Measurements from ENCODE around the gene GNAI2. TPM values are rescaled to one million over a fixed set of nuclear protein-coding genes. Genes with fewer than 3 reads are reported as not detected.

Gene GNAI2
- total RNA-seq, 1 experiment from 2014 or later: 100 TPM

GRCh38 chr3:50297896-50298725 is 62.1 kb downstream of the GNAI2 start:
- no peak for DNase-seq (ENCODE audit: low read depth)
- in situ Hi-C loops (cut with HindIII; ENCODE audit: low pct_unique_long_range_greater_than_20kb, low sequenced_read_pairs): no loop called here

GRCh38 chr3:50298836-50299637 is 63.0 kb downstream of the GNAI2 start, which contains the start of the genes HYAL3 and NAA80:
TSS of gene HYAL3 (minus strand) at chr3:50299405. CDS start at chr3:50295602, 3,803 bp downstream.
TSS of gene NAA80 (minus strand) at chr3:50299405. CDS start at chr3:50297463, 1,942 bp downstream.
- in situ Hi-C loops (cut with HindIII; ENCODE audit: low pct_unique_long_range_greater_than_20kb, low sequenced_read_pairs): no loop called here
- peak; percentile 94 for DNase-seq (ENCODE audit: low read depth)

- in situ Hi-C loops (cut with HindIII; ENCODE audit: low pct_unique_long_range_greater_than_20kb, low sequenced_read_pairs): no loop called here
- no peak for DNase-seq (ENCODE audit: low read depth)
These were observed 63.6 kb downstream of the GNAI2 start for GRCh38 chr3:50299638-50299928.

- DNase-seq (ENCODE audit: low read depth): no peak
These were observed 64.1 kb downstream of the GNAI2 start for GRCh38 chr3:50299929-50300680.

GRCh38 chr3:50300681-50301254 is 64.8 kb downstream of the GNAI2 start:
- in situ Hi-C loops (cut with HindIII; ENCODE audit: low pct_unique_long_range_greater_than_20kb, low sequenced_read_pairs): no loop called here

More at GRCh38 chr3:50299929-50300680, 64.1 kb downstream of the GNAI2 start:
- in situ Hi-C loops (cut with HindIII; ENCODE audit: low pct_unique_long_range_greater_than_20kb, low sequenced_read_pairs): no loop called here

GRCh38 chr3:50302095-50303012 is 66.3 kb downstream of the GNAI2 start:
- in situ Hi-C loops (cut with HindIII; ENCODE audit: low pct_unique_long_range_greater_than_20kb, low sequenced_read_pairs): no loop called here

More at GRCh38 chr3:50300681-50301254, 64.8 kb downstream of the GNAI2 start:
- no peak for DNase-seq (ENCODE audit: low read depth)

GRCh38 chr3:50303013-50303815 is 67.2 kb downstream of the GNAI2 start, which contains the start of gene HYAL1:
TSS of gene HYAL1 (minus strand) at chr3:50303574. CDS start at chr3:50302956, 618 bp downstream.
- in situ Hi-C loops (cut with HindIII; ENCODE audit: low pct_unique_long_range_greater_than_20kb, low sequenced_read_pairs): no loop called here
- no peak for DNase-seq (ENCODE audit: low read depth)

More at GRCh38 chr3:50302095-50303012, 66.3 kb downstream of the GNAI2 start:
- DNase-seq (ENCODE audit: low read depth): no peak

GRCh38 chr3:50304601-50305000 is 68.6 kb downstream of the GNAI2 start:
- in situ Hi-C loops (cut with HindIII; ENCODE audit: low pct_unique_long_range_greater_than_20kb, low sequenced_read_pairs): no loop called here

More at GRCh38 chr3:50304601-50305000, 68.6 kb downstream of the GNAI2 start:
- DNase-seq (ENCODE audit: low read depth): no peak

Other genes with a start within 250 kb of the GNAI2 start
- 42.3 and 44.1 TPM in 2 replicates for gene RBM5, start 147.3 kb upstream of the GNAI2 start, total RNA-seq (2014; rRNA removed; shearing (Covaris generic); ENCODE audit: low replicate concordance)
- gene SEMA3F, start 80.9 kb upstream of the GNAI2 start, total RNA-seq (2014; rRNA removed; shearing (Covaris generic); ENCODE audit: low replicate concordance): 33.5 and 36.1 TPM in 2 replicates
- not detected in 2 replicates for gene GNAT1, start 44.6 kb upstream of the GNAI2 start, total RNA-seq (2014; rRNA removed; shearing (Covaris generic); ENCODE audit: low replicate concordance)
- gene SLC38A3, start 30.9 kb upstream of the GNAI2 start, total RNA-seq (2014; rRNA removed; shearing (Covaris generic); ENCODE audit: low replicate concordance): not detected in 2 replicates
- gene SEMA3B, start 32.9 kb downstream of the GNAI2 start, total RNA-seq (2014; rRNA removed; shearing (Covaris generic); ENCODE audit: low replicate concordance): 99.9 and 105 TPM in 2 replicates
- not detected in 2 replicates for gene LSMEM2, start 42.9 kb downstream of the GNAI2 start, total RNA-seq (2014; rRNA removed; shearing (Covaris generic); ENCODE audit: low replicate concordance)
- gene IFRD2, start 56.2 kb downstream of the GNAI2 start, total RNA-seq (2014; rRNA removed; shearing (Covaris generic); ENCODE audit: low replicate concordance): 69.5 and 114 TPM in 2 replicates
- 2.8 and 3.1 TPM in 2 replicates for gene HYAL3, start 63.2 kb downstream of the GNAI2 start, total RNA-seq (2014; rRNA removed; shearing (Covaris generic); ENCODE audit: low replicate concordance)
- 8.3 and 12.7 TPM in 2 replicates for gene NAA80, start 63.2 kb downstream of the GNAI2 start, total RNA-seq (2014; rRNA removed; shearing (Covaris generic); ENCODE audit: low replicate concordance)
- 1.2 TPM in 1 of 2 replicates, not detected in the other for gene HYAL1, start 67.4 kb downstream of the GNAI2 start, total RNA-seq (2014; rRNA removed; shearing (Covaris generic); ENCODE audit: low replicate concordance)
- 61.4 and 92.2 TPM in 2 replicates for gene HYAL2, start 86.5 kb downstream of the GNAI2 start, total RNA-seq (2014; rRNA removed; shearing (Covaris generic); ENCODE audit: low replicate concordance)
- 13.7 and 19.0 TPM in 2 replicates for gene TUSC2, start 92.0 kb downstream of the GNAI2 start, total RNA-seq (2014; rRNA removed; shearing (Covaris generic); ENCODE audit: low replicate concordance)
- gene RASSF1, start 104.6 kb downstream of the GNAI2 start, total RNA-seq (2014; rRNA removed; shearing (Covaris generic); ENCODE audit: low replicate concordance): 37.1 and 38.8 TPM in 2 replicates
- gene ZMYND10, start 109.5 kb downstream of the GNAI2 start, total RNA-seq (2014; rRNA removed; shearing (Covaris generic); ENCODE audit: low replicate concordance): 3.3 and 10.8 TPM in 2 replicates
- 19.8 and 26.0 TPM in 2 replicates for gene NPRL2, start 114.6 kb downstream of the GNAI2 start, total RNA-seq (2014; rRNA removed; shearing (Covaris generic); ENCODE audit: low replicate concordance)
- gene CYB561D2, start 114.7 kb downstream of the GNAI2 start, total RNA-seq (2014; rRNA removed; shearing (Covaris generic); ENCODE audit: low replicate concordance): 21.7 and 42.8 TPM in 2 replicates
- gene TMEM115, start 123.3 kb downstream of the GNAI2 start, total RNA-seq (2014; rRNA removed; shearing (Covaris generic); ENCODE audit: low replicate concordance): 33.9 and 59.0 TPM in 2 replicates

Data from Caki2 (cell line).